Measurements from ENCODE around the gene RSAD2. TPM values are rescaled to one million over a fixed set of nuclear protein-coding genes. Genes with fewer than 3 reads are reported as not detected.

The RSAD2 gene
- total RNA-seq, 1 experiment from 2014 or later = not detected

DNA sequence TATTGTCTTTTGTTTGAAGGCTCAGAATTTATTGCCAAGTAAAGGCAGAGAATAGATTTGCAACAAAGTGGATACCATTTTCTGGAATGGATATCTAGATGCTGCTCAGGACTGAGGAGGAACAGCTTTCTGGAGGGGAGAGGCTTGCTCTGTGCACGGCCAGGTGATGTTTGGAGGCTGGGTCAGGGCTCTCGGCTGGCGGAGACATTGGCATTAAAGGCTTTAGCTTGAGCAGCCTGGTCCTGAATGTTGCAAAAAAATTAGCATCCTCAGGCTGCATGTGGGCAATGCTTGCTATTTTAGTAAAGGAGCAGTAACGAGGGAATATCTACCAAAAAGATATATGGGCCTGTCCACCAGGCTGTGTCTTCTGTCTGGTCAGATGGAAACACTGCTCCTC, 60.0 kb downstream of the RSAD2 start:
- Histone ChIP-seq H4K20me1 (ENCODE audit: insufficient read depth) (0 out of 2 replicates have a peak, but pooled peaks cover 5% of the 10 kb centered on the region), H3K4me2 (no peak overlapping the region), H2AFZ (no peak overlapping the region), H3K4me1 (replicated peaks; ENCODE audit: insufficient read depth) (no peaks in the 10 kb centered on the region), H3K79me2 (ENCODE audit: low read depth) (no peaks in the 10 kb centered on the region), H3K9me2 (ENCODE audit: insufficient read depth) (no peaks in the 10 kb centered on the region), H3K27me3 (ENCODE audit: insufficient read depth, low read depth) (no peaks in the 10 kb centered on the region), H3K9me3 (ENCODE audit: insufficient read depth, low read depth) (no peaks in the 10 kb centered on the region), H3F3A (ENCODE audit: insufficient read depth, low read depth) (no peaks in the 10 kb centered on the region), H3K4me3 (no peak overlapping the region), H3K27ac (no peak overlapping the region), H3K36me3 (ENCODE audit: low read depth) (no peaks in the 10 kb centered on the region)
- ChIA-PET POLR2A (ENCODE audit: unreplicated experiment) (no interaction called here), CTCF (no interaction called here)
- intact Hi-C loops (cut with micrococcal nuclease; ENCODE audit: unreplicated experiment) = no loop called here
- no peak for DNase-seq
- TF ChIP-seq CTCF (conservative IDR thresholded peaks at IDR 0.05) = no peak
- no peak for TF ChIP-seq EZH2 (IDR thresholded peaks at IDR 0.05; ENCODE audit: low read depth)
- BruUV-seq (replicated peaks) = no TSS peak

- Histone ChIP-seq H2AFZ (no peak overlapping the region), H3K79me2 (ENCODE audit: low read depth) (no peaks in the 10 kb centered on the region), H3F3A (ENCODE audit: insufficient read depth, low read depth) (no peaks in the 10 kb centered on the region), H3K4me1 (replicated peaks; ENCODE audit: insufficient read depth) (no peaks in the 10 kb centered on the region), H3K9me3 (ENCODE audit: insufficient read depth, low read depth) (no peaks in the 10 kb centered on the region), H3K4me2 (no peak overlapping the region), H3K27me3 (ENCODE audit: insufficient read depth, low read depth) (no peaks in the 10 kb centered on the region), H3K36me3 (ENCODE audit: low read depth) (no peaks in the 10 kb centered on the region), H3K27ac (no peak overlapping the region), H4K20me1 (ENCODE audit: insufficient read depth) (0 out of 2 replicates have a peak, but pooled peaks cover 5% of the 10 kb centered on the region), H3K9me2 (ENCODE audit: insufficient read depth) (no peaks in the 10 kb centered on the region), H3K4me3 (no peak overlapping the region)
- POLR2A ChIA-PET (ENCODE audit: unreplicated experiment) = no interaction called here
- no TSS peak for BruUV-seq (replicated peaks)
- intact Hi-C loops (cut with micrococcal nuclease; ENCODE audit: unreplicated experiment) = no loop called here
- no peak for TF ChIP-seq EZH2 (IDR thresholded peaks at IDR 0.05; ENCODE audit: low read depth)
- TF ChIP-seq CTCF (conservative IDR thresholded peaks at IDR 0.05) = no peak
- CTCF ChIA-PET = interaction anchor here (0.5 kb wide), 1 partner anchor 8 kb away, joined by 4 read pairs; no protein-coding TSS in a partner anchor
- no peak for DNase-seq
Measured at GRCh38 chr2:6939071-6939470, 61.5 kb downstream of the RSAD2 start.

GRCh38 chr2:6940820-6941219, 63.2 kb downstream of the RSAD2 start:
- H3K27me3 ChIP-seq (ENCODE audit: insufficient read depth, low read depth) = no peaks in the 10 kb centered on the region
- intact Hi-C loops (cut with micrococcal nuclease; ENCODE audit: unreplicated experiment) = no loop called here
- H3K36me3 ChIP-seq (ENCODE audit: low read depth) = no peaks in the 10 kb centered on the region
- no peaks in the 10 kb centered on the region for H3K9me3 ChIP-seq (ENCODE audit: insufficient read depth, low read depth)
- H3K9me2 ChIP-seq (ENCODE audit: insufficient read depth) = no peaks in the 10 kb centered on the region
- no peak overlapping the region for H3K4me3 ChIP-seq
- no peak overlapping the region for H2AFZ ChIP-seq
- ChIA-PET CTCF (no interaction called here), POLR2A (ENCODE audit: unreplicated experiment) (no interaction called here)
- no peak overlapping the region for H3K4me2 ChIP-seq
- H3K27ac ChIP-seq = no peak overlapping the region
- no peaks in the 10 kb centered on the region for H3F3A ChIP-seq (ENCODE audit: insufficient read depth, low read depth)
- no peaks in the 10 kb centered on the region for H3K79me2 ChIP-seq (ENCODE audit: low read depth)
- BruUV-seq (replicated peaks) = no TSS peak
- H3K4me1 ChIP-seq (replicated peaks; ENCODE audit: insufficient read depth) = no peaks in the 10 kb centered on the region
- H4K20me1 ChIP-seq (ENCODE audit: insufficient read depth) = no peaks in the 10 kb centered on the region
- no peak for DNase-seq
- TF ChIP-seq CTCF (conservative IDR thresholded peaks at IDR 0.05) (no peak), EZH2 (IDR thresholded peaks at IDR 0.05; ENCODE audit: low read depth) (no peak)

Measured in PC-9 (cell line).